Omental fat pad (tissue), 4 donors: ENCODE measurements around the gene TMPRSS4. TPM values are rescaled to one million over a fixed set of nuclear protein-coding genes. Genes with fewer than 3 reads are reported as not detected.
A peak's percentile ranks its signal among the peaks of the same experiment; 100 is the strongest.

Experiments
- ATAC-seq: fragments of 150-250 bp; one replicate; pipeline ENCODE4 v1.9.1; 2016; ENCODE audit warnings: mild to moderate bottlenecking, moderate library complexity; ENCODE audit not compliant: low FRiP score
- DNase-seq: peaks from one replicate; pipeline ENCODE4 v3.0.0-alpha.2; 2019; ENCODE audit warnings: low spot score
- CTCF ChIP-seq, 3 donors: fragments of 450-650 bp; IDR thresholded peaks; one replicate each; pipeline ENCODE4 v1.5.1; 2016 to 2017; ENCODE audit warnings: antibody characterized with exemption in 3 of 3, mild to moderate bottlenecking in 3 of 3, moderate library complexity in 2 of 3
- total RNA-seq, 4 donors: library from RNA; depleted of rRNA; stranded (reverse); fragments of >200 nt; gene quantifications; one replicate each; pipeline ENCODE4 v1.1.0, GENCODE V29; 2016

The TMPRSS4 gene
- total RNA-seq: not detected

- no peak for ATAC-seq
- DNase-seq: no peak
- no peak for TF ChIP-seq CTCF (IDR thresholded peaks at IDR 0.05)
These were observed at the start of gene TMPRSS4 for GRCh38 chr11:118076754-118077281. TMPRSS4 (plus strand) TSS chr11:118077078; CDS start chr11:118077303, 225 bp downstream.

GRCh38 chr11:118027694-118028093 is 49.2 kb upstream of the TMPRSS4 start:
- TF ChIP-seq CTCF (IDR thresholded peaks at IDR 0.05): no peak
- DNase-seq (no peak), ATAC-seq (no peak)

GRCh38 chr11:118028626-118029025 is 48.3 kb upstream of the TMPRSS4 start:
- no peak for TF ChIP-seq CTCF (IDR thresholded peaks at IDR 0.05)
- no peak for DNase-seq
- no peak for ATAC-seq

- TF ChIP-seq CTCF (IDR thresholded peaks at IDR 0.05): no peak
- DNase-seq (no peak), ATAC-seq (no peak)
These were observed 43.4 kb upstream of the TMPRSS4 start for GRCh38 chr11:118033443-118033842.

- DNase-seq: no peak
- TF ChIP-seq CTCF (IDR thresholded peaks at IDR 0.05): no peak
- no peak for ATAC-seq
These were observed 34.7 kb upstream of the TMPRSS4 start for GRCh38 chr11:118042141-118042540.

GRCh38 chr11:118042796-118043195 is 34.1 kb upstream of the TMPRSS4 start:
- DNase-seq (no peak), ATAC-seq (no peak)
- TF ChIP-seq CTCF (IDR thresholded peaks at IDR 0.05): no peak

- ATAC-seq (peak; percentile 59), DNase-seq (no peak)
- TF ChIP-seq CTCF (IDR thresholded peaks at IDR 0.05): no peak
These were observed 31.7 kb upstream of the TMPRSS4 start for GRCh38 chr11:118045191-118045590.
